Measurements from ENCODE around the gene GZF1. TPM values are rescaled to one million over a fixed set of nuclear protein-coding genes. Genes with fewer than 3 reads are reported as not detected.

GZF1 gene
- total RNA-seq, 4 donors from 2014 or later = 4.9 to 23.3 (median 13.3) TPM

- no peak for DNase-seq
- H3K4me3 ChIP-seq = no peak overlapping the region
- H3K4me1 ChIP-seq = peaks cover 0 to 10% (median 4%) of the 10 kb centered on the region in 4 donors
- TF ChIP-seq CTCF (IDR thresholded peaks at IDR 0.05) (no peak), POLR2A (IDR thresholded peaks at IDR 0.05) (no peak), EP300 (IDR thresholded peaks at IDR 0.05; ENCODE audit: low read depth) (no peak), POLR2AphosphoS5 (IDR thresholded peaks at IDR 0.05) (no peak)
- intact Hi-C loops (cut with DNase I; ENCODE audit: low total_unique reads) = no loop called here
- no peaks in the 10 kb centered on the region for H3K9me3 ChIP-seq
- 79 to 83% methylated on average over 1 of the region's 1 CpG for WGBS, 2 donors (ENCODE audit: low coverage in 1 of 2)
- no peak overlapping the region for H3K27ac ChIP-seq
- in situ Hi-C loops (cut with MboI; ENCODE audit: low pct_ligation_motif_present in 1 of 4, low pct_unique_long_range_greater_than_20kb in 1 of 4, low sequenced_read_pairs in 3 of 4) = no loop called here
- no peaks in the 10 kb centered on the region for H3K27me3 ChIP-seq
- H3K36me3 ChIP-seq = peaks cover 0 to 26% (median 10%) of the 10 kb centered on the region in 4 donors
Measured at GRCh38 chr20:23390091-23390774, 28.3 kb downstream of the GZF1 start.

DNA sequence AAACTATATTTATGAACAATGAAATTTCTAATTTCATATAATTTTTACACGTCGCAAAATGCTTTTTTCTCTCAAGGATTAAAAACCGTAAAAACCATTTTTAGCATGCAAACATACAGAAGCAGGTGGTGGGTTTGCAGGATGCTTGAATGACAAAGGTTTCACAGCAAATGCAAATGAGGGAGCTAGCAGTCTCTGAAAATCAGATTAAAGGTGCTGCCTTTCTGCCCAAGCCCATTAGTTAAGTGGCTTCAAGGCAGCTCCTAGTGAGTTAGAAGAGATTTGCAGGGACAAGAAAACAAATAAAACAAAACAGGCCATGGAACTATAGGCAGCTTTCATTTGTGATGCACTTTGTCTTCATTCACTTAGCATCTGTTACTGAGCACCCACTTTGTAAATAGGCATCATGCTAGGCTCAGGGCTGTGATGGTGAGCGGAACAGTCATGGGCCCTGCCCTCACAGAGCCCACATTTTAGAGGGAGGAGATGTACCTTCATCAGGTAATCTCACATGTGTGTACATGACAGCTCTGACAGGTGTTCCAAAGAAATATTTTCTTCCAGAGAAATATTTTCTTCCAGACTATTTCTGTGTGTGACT, 29.8 kb downstream of the GZF1 start:
- 81 to 94% methylated on average over 4 of the region's 4 CpGs for WGBS, 2 donors (ENCODE audit: low coverage in 1 of 2)
- intact Hi-C loops (cut with DNase I; ENCODE audit: low total_unique reads) = no loop called here
- Histone ChIP-seq H3K36me3 (peaks cover 0 to 26% (median 10%) of the 10 kb centered on the region in 4 donors), H3K4me3 (no peak overlapping the region), H3K27me3 (no peaks in the 10 kb centered on the region), H3K4me1 (peaks cover 0 to 3% (median 0%) of the 10 kb centered on the region in 4 donors), H3K27ac (no peak overlapping the region), H3K9me3 (no peaks in the 10 kb centered on the region)
- in situ Hi-C loops (cut with MboI; ENCODE audit: low pct_ligation_motif_present in 1 of 4, low pct_unique_long_range_greater_than_20kb in 1 of 4, low sequenced_read_pairs in 3 of 4) = no loop called here
- no peak for TF ChIP-seq CTCF (IDR thresholded peaks at IDR 0.05)
- TF ChIP-seq EP300 (IDR thresholded peaks at IDR 0.05; ENCODE audit: low read depth) = no peak
- no peak for TF ChIP-seq POLR2AphosphoS5 (IDR thresholded peaks at IDR 0.05)
- no peak for TF ChIP-seq POLR2A (IDR thresholded peaks at IDR 0.05)
- DNase-seq = no peak

GRCh38 chr20:23393996-23394775, 32.2 kb downstream of the GZF1 start:
- Histone ChIP-seq H3K36me3 (peaks cover 0 to 19% (median 8%) of the 10 kb centered on the region in 4 donors), H3K4me3 (no peak overlapping the region), H3K4me1 (peaks cover 0 to 3% (median 0%) of the 10 kb centered on the region in 4 donors), H3K27me3 (no peaks in the 10 kb centered on the region), H3K27ac (no peak overlapping the region), H3K9me3 (no peaks in the 10 kb centered on the region)
- intact Hi-C loops (cut with DNase I; ENCODE audit: low total_unique reads) (no loop called here), in situ Hi-C loops (cut with MboI; ENCODE audit: low pct_ligation_motif_present in 1 of 4, low pct_unique_long_range_greater_than_20kb in 1 of 4, low sequenced_read_pairs in 3 of 4) (no loop called here)
- no peak for DNase-seq
- TF ChIP-seq EP300 (IDR thresholded peaks at IDR 0.05; ENCODE audit: low read depth) (no peak), POLR2A (IDR thresholded peaks at IDR 0.05) (no peak), POLR2AphosphoS5 (IDR thresholded peaks at IDR 0.05) (no peak)
- 85 to 96% methylated on average over 4 of the region's 4 CpGs for WGBS, 2 donors (ENCODE audit: low coverage in 1 of 2)

DNA sequence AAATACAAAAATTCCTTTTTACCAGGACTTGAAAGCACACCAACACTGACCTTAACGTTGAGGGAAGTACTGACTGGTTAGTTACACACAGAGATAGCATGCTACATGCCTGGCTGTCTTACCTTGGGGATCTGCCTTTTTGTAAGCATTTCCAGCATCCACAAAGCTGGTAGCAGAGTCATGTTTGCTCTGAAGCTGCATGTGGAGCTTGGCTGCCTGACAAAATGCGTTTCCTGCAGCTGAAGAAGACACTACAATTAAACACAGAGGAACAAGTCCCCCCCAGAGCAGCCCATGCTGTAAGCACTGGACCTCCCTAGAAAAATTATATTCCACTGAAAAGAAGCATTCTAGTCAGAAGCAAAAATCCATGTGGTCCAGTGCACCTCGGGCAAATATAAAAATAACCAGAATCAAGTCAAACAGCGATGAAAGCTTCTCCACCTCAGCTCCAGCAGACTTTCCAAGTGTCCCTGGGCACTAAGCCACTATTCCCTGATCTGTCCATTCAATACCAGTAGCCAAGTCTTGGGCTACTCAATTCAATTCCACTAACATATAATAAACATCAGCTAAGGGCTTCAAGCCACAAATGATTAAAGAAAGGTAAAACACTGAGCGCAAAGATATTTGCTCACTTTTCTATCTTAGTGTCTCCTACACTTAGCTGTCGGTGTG, 35.1 kb downstream of the GZF1 start:
- no peak for DNase-seq
- Histone ChIP-seq H3K27ac (no peak overlapping the region), H3K36me3 (peaks cover 0 to 17% (median 4%) of the 10 kb centered on the region in 4 donors), H3K27me3 (no peaks in the 10 kb centered on the region), H3K4me1 (peaks cover 0 to 3% (median 0%) of the 10 kb centered on the region in 4 donors), H3K9me3 (no peaks in the 10 kb centered on the region), H3K4me3 (no peak overlapping the region)
- intact Hi-C loops (cut with DNase I; ENCODE audit: low total_unique reads) = no loop called here
- in situ Hi-C loops (cut with MboI; ENCODE audit: low pct_ligation_motif_present in 1 of 4, low pct_unique_long_range_greater_than_20kb in 1 of 4, low sequenced_read_pairs in 3 of 4) = no loop called here
- TF ChIP-seq CTCF (IDR thresholded peaks at IDR 0.05) (no peak), POLR2A (IDR thresholded peaks at IDR 0.05) (no peak), POLR2AphosphoS5 (IDR thresholded peaks at IDR 0.05) (no peak), EP300 (IDR thresholded peaks at IDR 0.05; ENCODE audit: low read depth) (no peak)
- 54 to 96% methylated on average over 3 to 6 of the region's 6 CpGs for WGBS, 2 donors (ENCODE audit: low coverage in 1 of 2)

Data from transverse colon (tissue), 4 donors.